CD4-positive, alpha-beta T cell (primary cell): Measurements from ENCODE around the gene RCOR3. TPM values are rescaled to one million over a fixed set of nuclear protein-coding genes. Genes with fewer than 3 reads are reported as not detected.
"Not testable (repeated sequence)": the region's sequence is repeated elsewhere in the genome, so short reads cannot be mapped to it uniquely, and the experiment has no call there.

ENCODE experiments used
- ATAC-seq: fragments of 200-7000 bp; cut with Tn5 transposase; one replicate; pipeline ENCODE4 v1.10.0; 2022; ENCODE audit warnings: mild to moderate bottlenecking; ENCODE audit not compliant: poor library complexity
- CTCF ChIA-PET: fragments of 350-600 bp; sonication (Branson Sonifier 250); formaldehyde crosslinking; loops from one replicate; lab custom pipeline; 2021; ENCODE audit warnings: antibody characterized with exemption, inconsistent platforms; lab: Charles Lee
- POLR2A ChIA-PET: fragments of 350-600 bp; sonication (Branson Sonifier 250); formaldehyde crosslinking; loops from one replicate; lab custom pipeline; 2021; ENCODE audit warnings: antibody characterized with exemption, inconsistent platforms; lab: Charles Lee
- DNase-seq, 14 experiments: peaks; one replicate each; pipeline ENCODE4 v3.0.0-alpha.2; 2013 to 2020; ENCODE audit warnings: mixed read lengths in 2 of 14
- H3K27ac ChIP-seq, 2 donors: one replicate each; pipeline versions ENCODE4 v1.5.1 to v1.7.0; 2013; ENCODE audit warnings: low read length in 2 of 2, low read depth in 1 of 2, mild to moderate bottlenecking in 1 of 2
- H3K27me3 ChIP-seq, 2 experiments: 1 replicate in 1 of 2; 2 replicates in 1 of 2; pipeline versions ENCODE4 v1.6.1 to v1.7.0; 2013; ENCODE audit warnings: low read length in 2 of 2, control low read depth in 1 of 2, mild to moderate bottlenecking in 1 of 2, moderate library complexity in 1 of 2; ENCODE audit not compliant: insufficient read depth in 2 of 2, control insufficient read depth in 1 of 2
- H3K36me3 ChIP-seq: one replicate; pipeline ENCODE4 v1.6.1; 2013; ENCODE audit warnings: low read length, control low read depth; ENCODE audit not compliant: insufficient read depth
- H3K4me1 ChIP-seq: one replicate; pipeline ENCODE4 v1.6.1; 2013; ENCODE audit warnings: low read length, control low read depth; ENCODE audit not compliant: insufficient read depth
- H3K4me3 ChIP-seq: one replicate; pipeline ENCODE4 v1.5.1; 2013; ENCODE audit warnings: mild to moderate bottlenecking, low read length, moderate library complexity
- H3K9me3 ChIP-seq, 2 experiments: 1 replicate in 1 of 2; 2 replicates in 1 of 2; pipeline versions ENCODE4 v1.6.1 to v1.7.0; 2013; ENCODE audit warnings: low read length in 2 of 2, mild to moderate bottlenecking in 2 of 2, control low read depth in 1 of 2, moderate library complexity in 1 of 2; ENCODE audit not compliant: control insufficient read depth in 1 of 2, insufficient read depth in 1 of 2
- H3K27ac Mint-ChIP-seq: one replicate; pipeline ENCODE4 v1.8.0; 2020; ENCODE audit warnings: mixed read lengths
- H3K27me3 Mint-ChIP-seq: one replicate; pipeline ENCODE4 v1.8.0; 2021; ENCODE audit warnings: mixed read lengths
- H3K36me3 Mint-ChIP-seq: one replicate; pipeline ENCODE4 v1.8.0; 2021; ENCODE audit warnings: low read depth, mixed read lengths
- H3K4me1 Mint-ChIP-seq: one replicate; pipeline ENCODE4 v1.8.0; 2021; ENCODE audit warnings: low read depth, mixed read lengths
- H3K4me3 Mint-ChIP-seq: one replicate; pipeline ENCODE4 v1.8.0; 2020; ENCODE audit warnings: mild to moderate bottlenecking, mixed read lengths
- H3K9me3 Mint-ChIP-seq: one replicate; pipeline ENCODE4 v1.8.0; 2020; ENCODE audit warnings: mixed read lengths
- CTCF ChIP-seq: fragments of 200-600 bp; IDR thresholded peaks from one replicate; pipeline ENCODE4 v1.8.0; 2022; ENCODE audit warnings: antibody characterized with exemption, mild to moderate bottlenecking
- intact Hi-C, 2 experiments: fragments of 100-400 bp; cut with DNase I in 1 of 2; cut with micrococcal nuclease in 1 of 2; formaldehyde crosslinking; loops; one replicate each; pipeline versions ENCODE4 v1.15.1 to v1.9.0; 2023 to 2025; cut with DNase I, micrococcal nuclease
- total RNA-seq, 174 experiments: library from RNA in 2 of 174; stranded (reverse) in 2 of 174; gene quantifications; one replicate each; pipeline ENCODE4 v1.2.3 and lab custom pipeline; 2021 to 2026

The RCOR3 gene
- total RNA-seq, 2 experiments from 2014 or later = 55.7 to 60.5 TPM

DNA sequence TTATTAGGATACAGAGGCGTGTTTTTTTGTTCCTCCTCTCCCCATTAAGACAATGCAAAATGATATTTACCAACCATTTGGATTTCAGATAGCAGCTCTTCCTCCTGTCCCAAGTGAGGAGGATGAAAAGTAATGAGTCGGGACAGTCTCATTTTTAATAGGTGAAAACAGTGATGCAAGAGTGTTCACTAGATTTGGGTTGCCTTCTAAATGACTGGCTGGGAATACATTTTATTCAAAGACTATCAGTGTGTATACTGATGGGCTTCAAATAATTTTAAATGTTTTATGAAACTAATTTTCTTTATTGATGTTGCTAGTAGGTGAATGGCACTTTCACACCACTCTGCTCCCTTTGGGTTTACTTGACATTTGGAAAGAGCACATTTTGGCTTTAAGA lies 2.1 kb downstream of the RCOR3 start:
- intact Hi-C loops = loop anchor here in 1 of 2 experiments (10.0 kb wide), 1 partner anchor 64 kb away; the partner anchor contains the start of gene TRAF5
- H3K27me3 Mint-ChIP-seq = no peaks in the 10 kb centered on the region
- Histone ChIP-seq H3K27me3 (no peaks in the 10 kb centered on the region), H3K27ac (no peak overlapping the region), H3K4me1 (peaks cover 16% of the 10 kb centered on the region), H3K9me3 (no peaks in the 10 kb centered on the region), H3K4me3 (peak overlapping the region; percentile 89), H3K36me3 (peaks cover 9% of the 10 kb centered on the region)
- no peak for DNase-seq
- ChIA-PET POLR2A (interaction anchor here (1.9 kb wide), 1 partner anchor 127 kb away, joined by 5 read pairs; the partner anchor contains the start of gene KCNH1), CTCF (interaction anchor here (0.6 to 1.0 kb wide), 2 partner anchors 127 to 309 kb away, joined by 3 read pairs; partner anchors contain the start of gene KCNH1)
- no peak for ATAC-seq
- peak overlapping the region; percentile 88 for H3K4me3 Mint-ChIP-seq
- peaks cover 41% of the 10 kb centered on the region for H3K4me1 Mint-ChIP-seq
- H3K27ac Mint-ChIP-seq = peak overlapping the region; percentile 94
- no peaks in the 10 kb centered on the region for H3K9me3 Mint-ChIP-seq
- TF ChIP-seq CTCF = no peak
- H3K36me3 Mint-ChIP-seq = peaks cover 42% of the 10 kb centered on the region

- CTCF ChIA-PET = interaction anchor here (1.7 kb wide), 1 partner anchor 34 kb away, joined by 5 read pairs; no protein-coding TSS in a partner anchor
- intact Hi-C loops = loop anchor here in 1 of 2 experiments (10.0 kb wide), 1 partner anchor 62 kb away; the partner anchor contains the start of gene TRAF5
Observed at GRCh38 chr1:211263022-211263421, 3.9 kb downstream of the RCOR3 start.

DNA sequence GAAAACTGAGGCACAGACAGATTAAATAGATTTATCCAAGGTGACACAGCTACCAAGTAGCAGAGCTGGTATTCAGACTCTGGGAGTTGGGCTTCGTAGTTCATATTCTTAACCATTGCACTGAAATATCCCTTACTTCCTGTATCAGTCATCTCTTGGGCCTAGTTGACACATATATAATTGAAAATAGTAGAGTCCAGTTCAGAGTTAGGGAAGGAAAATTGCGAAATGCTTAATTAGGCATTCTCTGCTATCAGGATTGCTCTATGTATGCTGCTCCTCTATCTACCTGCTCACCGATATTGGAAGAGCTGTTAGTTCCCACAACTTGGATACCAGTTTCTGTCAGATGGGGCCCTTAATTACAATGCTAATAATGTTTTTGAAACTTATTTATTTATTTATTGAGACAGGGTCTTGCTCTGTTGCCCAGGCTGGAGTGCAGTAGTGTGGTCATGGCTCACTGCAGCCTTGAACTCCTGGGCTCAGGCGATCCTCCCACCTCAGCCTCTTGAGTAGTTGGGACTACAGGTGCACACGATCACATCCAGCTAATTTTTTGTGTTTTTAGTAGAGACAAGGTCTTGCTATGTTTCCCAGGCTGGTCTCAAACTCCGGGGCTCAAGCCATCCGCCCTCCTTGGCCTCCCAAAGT lies 8.2 kb downstream of the RCOR3 start:
- no peak overlapping the region for H3K4me3 ChIP-seq
- Mint-ChIP-seq H3K27ac (no peak overlapping the region), H3K4me1 (peaks cover 32% of the 10 kb centered on the region), H3K9me3 (no peaks in the 10 kb centered on the region), H3K4me3 (no peak overlapping the region), H3K27me3 (no peaks in the 10 kb centered on the region), H3K36me3 (peaks cover 51% of the 10 kb centered on the region)
- intact Hi-C loops = loop anchor here in 1 of 2 experiments (10.0 kb wide), 1 partner anchor 57 kb away; the partner anchor contains the start of gene TRAF5
- no peaks in the 10 kb centered on the region for H3K27me3 ChIP-seq
- DNase-seq = no peak
- CTCF ChIA-PET = no interaction called here
- no peaks in the 10 kb centered on the region for H3K4me1 ChIP-seq
- ATAC-seq = no peak
- POLR2A ChIA-PET = no interaction called here
- H3K9me3 ChIP-seq = no peaks in the 10 kb centered on the region
- H3K36me3 ChIP-seq = peaks cover 27% of the 10 kb centered on the region
- no peak for TF ChIP-seq CTCF
- no peak overlapping the region for H3K27ac ChIP-seq

More at GRCh38 chr1:211263022-211263421, 3.9 kb downstream of the RCOR3 start:
- ATAC-seq, H3K4me3 ChIP-seq, H3K9me3 Mint-ChIP-seq, POLR2A ChIA-PET, H3K27ac ChIP-seq, H3K27ac Mint-ChIP-seq, H3K4me3 Mint-ChIP-seq, H3K27me3 Mint-ChIP-seq, DNase-seq, H3K27me3 ChIP-seq, H3K9me3 ChIP-seq: not testable (repeated sequence)
- H3K4me1 Mint-ChIP-seq = peaks cover 43% of the 10 kb centered on the region
- peaks cover 15% of the 10 kb centered on the region for H3K36me3 ChIP-seq
- peaks cover 16% of the 10 kb centered on the region for H3K4me1 ChIP-seq
- H3K36me3 Mint-ChIP-seq = peaks cover 58% of the 10 kb centered on the region
